ENCODE data around the gene G6PC2. TPM values are rescaled to one million over a fixed set of nuclear protein-coding genes. Genes with fewer than 3 reads are reported as not detected.

Gene G6PC2
- total RNA-seq, 1 donor from 2014 or later: not detected

- no peak for ATAC-seq
- no peaks in the 10 kb centered on the region for H3K9me3 ChIP-seq
- peaks cover 11% of the 10 kb centered on the region for H3K4me1 ChIP-seq
- H3K27ac ChIP-seq: no peak overlapping the region
- no peaks in the 10 kb centered on the region for H3K36me3 ChIP-seq
- TF ChIP-seq CTCF (IDR thresholded peaks at IDR 0.05): no peak
- intact Hi-C loops (cut with DNase I): no loop called here
- DNase-seq: no peak
- H3K4me3 ChIP-seq: no peak overlapping the region
- no peaks in the 10 kb centered on the region for H3K27me3 ChIP-seq (ENCODE audit: low read depth)
These were observed 6.4 kb upstream of the G6PC2 start for GRCh38 chr2:168894720-168895119.

- intact Hi-C loops (cut with DNase I): no loop called here
- TF ChIP-seq CTCF (IDR thresholded peaks at IDR 0.05): no peak
- Histone ChIP-seq H3K36me3 (no peaks in the 10 kb centered on the region), H3K27me3 (ENCODE audit: low read depth) (no peaks in the 10 kb centered on the region), H3K9me3 (no peaks in the 10 kb centered on the region), H3K4me3 (no peak overlapping the region), H3K27ac (no peak overlapping the region), H3K4me1 (peaks cover under 1% of the 10 kb centered on the region)
- DNase-seq (no peak), ATAC-seq (no peak)
These were observed 5.3 kb upstream of the G6PC2 start for GRCh38 chr2:168895771-168896170.

- DNase-seq (no peak), ATAC-seq (no peak)
- H3K36me3 ChIP-seq: no peaks in the 10 kb centered on the region
- TF ChIP-seq CTCF (IDR thresholded peaks at IDR 0.05): no peak
- no peaks in the 10 kb centered on the region for H3K4me1 ChIP-seq
- intact Hi-C loops (cut with DNase I): no loop called here
- H3K27me3 ChIP-seq (ENCODE audit: low read depth): no peaks in the 10 kb centered on the region
- no peaks in the 10 kb centered on the region for H3K9me3 ChIP-seq
- no peak overlapping the region for H3K4me3 ChIP-seq
- no peak overlapping the region for H3K27ac ChIP-seq
These were observed 4.3 kb upstream of the G6PC2 start for GRCh38 chr2:168896783-168897182.

- H3K9me3 ChIP-seq: no peaks in the 10 kb centered on the region
- no peaks in the 10 kb centered on the region for H3K4me1 ChIP-seq
- no peak for TF ChIP-seq CTCF (IDR thresholded peaks at IDR 0.05)
- intact Hi-C loops (cut with DNase I): no loop called here
- DNase-seq (no peak), ATAC-seq (no peak)
- no peaks in the 10 kb centered on the region for H3K27me3 ChIP-seq (ENCODE audit: low read depth)
- H3K27ac ChIP-seq: no peak overlapping the region
- H3K4me3 ChIP-seq: no peak overlapping the region
- H3K36me3 ChIP-seq: no peaks in the 10 kb centered on the region
These were observed 3.6 kb upstream of the G6PC2 start for GRCh38 chr2:168897449-168897848.

GRCh38 chr2:168903888-168904287, 2.8 kb downstream of the G6PC2 start:
- ATAC-seq (no peak), DNase-seq (no peak)
- intact Hi-C loops (cut with DNase I): no loop called here
- Histone ChIP-seq H3K4me1 (no peaks in the 10 kb centered on the region), H3K4me3 (no peak overlapping the region), H3K27me3 (ENCODE audit: low read depth) (no peaks in the 10 kb centered on the region), H3K27ac (no peak overlapping the region), H3K36me3 (no peaks in the 10 kb centered on the region), H3K9me3 (no peaks in the 10 kb centered on the region)
- TF ChIP-seq CTCF (IDR thresholded peaks at IDR 0.05): no peak

GRCh38 chr2:168904358-168904757, 3.3 kb downstream of the G6PC2 start:
- Histone ChIP-seq H3K4me3 (no peak overlapping the region), H3K27ac (no peak overlapping the region), H3K36me3 (no peaks in the 10 kb centered on the region), H3K27me3 (ENCODE audit: low read depth) (no peaks in the 10 kb centered on the region), H3K4me1 (no peaks in the 10 kb centered on the region), H3K9me3 (no peaks in the 10 kb centered on the region)
- no peak for DNase-seq
- no peak for TF ChIP-seq CTCF (IDR thresholded peaks at IDR 0.05)
- intact Hi-C loops (cut with DNase I): no loop called here
- no peak for ATAC-seq
